B cell (primary cell): ENCODE measurements around the gene MAN2A1. TPM values are rescaled to one million over a fixed set of nuclear protein-coding genes. Genes with fewer than 3 reads are reported as not detected.

Experiments used
- ATAC-seq: fragments of 200-7000 bp; cut with Tn5 transposase; one replicate; pipeline ENCODE4 v1.10.0; 2021; ENCODE audit warnings: low read depth, mild to moderate bottlenecking, moderate number of reproducible peaks, moderate library complexity
- CTCF ChIA-PET: fragments of 350-600 bp; sonication (Branson Sonifier 250); formaldehyde crosslinking; loops from one replicate; lab custom pipeline; 2021; ENCODE audit warnings: antibody characterized with exemption, inconsistent platforms; lab: Charles Lee
- POLR2A ChIA-PET: fragments of 350-600 bp; sonication (Branson Sonifier 250); formaldehyde crosslinking; loops from one replicate; lab custom pipeline; 2021; ENCODE audit warnings: antibody characterized with exemption; lab: Charles Lee
- DNase-seq: peaks from one replicate; pipeline ENCODE4 v3.0.0; 2013
- H2AFZ ChIP-seq: 2 replicates; pipeline ENCODE4 v1.6.1; 2012; ENCODE audit warnings: mild to moderate bottlenecking, low read depth, low read length; ENCODE audit not compliant: insufficient read depth, poor library complexity, severe bottlenecking
- H3K27ac ChIP-seq, 2 donors: 1 replicate in 1 of 2; 2 replicates in 1 of 2; pipeline ENCODE4 v1.5.1; 2012 to 2013; ENCODE audit warnings: low read length in 2 of 2, mild to moderate bottlenecking in 2 of 2, moderate library complexity in 1 of 2
- H3K27me3 ChIP-seq, 4 experiments: fragments of 200-600 bp in 1 of 4; sonication (generic) in 1 of 4; replicated peaks in 1 of 4; 1 replicate in 2 of 4; 2 replicates in 2 of 4; pipeline versions ENCODE4 v1.6.1 to v1.7.0; 2013 to 2016; ENCODE audit warnings: low read length in 3 of 4, mild to moderate bottlenecking in 2 of 4, mixed read lengths in 1 of 4, moderate library complexity in 1 of 4; ENCODE audit not compliant: insufficient read depth in 4 of 4, control insufficient read depth in 3 of 4; ENCODE audit errors: control extremely low read depth in 1 of 4
- H3K36me3 ChIP-seq, 2 experiments: replicated peaks in 1 of 2; 1 replicate in 1 of 2; 2 replicates in 1 of 2; pipeline versions ENCODE4 v1.6.1 to v1.7.1; 2013; ENCODE audit warnings: low read length in 1 of 2; ENCODE audit not compliant: insufficient read depth in 2 of 2, control insufficient read depth in 1 of 2; ENCODE audit errors: control extremely low read depth in 1 of 2, extremely low read depth in 1 of 2
- H3K4me1 ChIP-seq, 2 donors: fragments of 200-600 bp in 1 of 2; sonication (generic) in 1 of 2; 1 replicate in 1 of 2; 2 replicates in 1 of 2; pipeline versions ENCODE4 v1.5.1 to v1.6.1; 2013 to 2017; ENCODE audit warnings: low read length in 2 of 2; ENCODE audit not compliant: control insufficient read depth in 2 of 2, insufficient read depth in 2 of 2
- H3K4me2 ChIP-seq: replicated peaks from 2 replicates; pipeline ENCODE3; 2012; ENCODE audit warnings: mild to moderate bottlenecking, low read depth, low read length; ENCODE audit not compliant: poor library complexity, severe bottlenecking
- H3K4me3 ChIP-seq, 5 experiments: fragments of 200-600 bp in 1 of 5; sonication (generic) in 1 of 5; 1 replicate in 3 of 5; 2 replicates in 2 of 5; pipeline versions ENCODE4 v1.5.1 to v1.7.0; 2011 to 2016; ENCODE audit warnings: low read length in 4 of 5, mild to moderate bottlenecking in 4 of 5, low read depth in 2 of 5, control low read depth in 1 of 5, moderate library complexity in 1 of 5; ENCODE audit not compliant: insufficient read depth in 1 of 5; ENCODE audit errors: control extremely low read depth in 1 of 5, extremely low read depth in 1 of 5
- H3K79me2 ChIP-seq: fragments of 200-600 bp; sonication (generic); one replicate; pipeline ENCODE4 v1.6.0; 2016; ENCODE audit warnings: low read length; ENCODE audit not compliant: control insufficient read depth, insufficient read depth
- H3K9ac ChIP-seq: fragments of 200-600 bp; sonication (generic); 2 replicates; pipeline ENCODE4 v1.6.1; 2017; ENCODE audit warnings: mild to moderate bottlenecking, low read length, moderate library complexity
- H3K9me3 ChIP-seq, 3 donors: one replicate each; pipeline versions ENCODE4 v1.6.1 to v1.7.1; 2013; ENCODE audit warnings: low read length in 2 of 3; ENCODE audit not compliant: control insufficient read depth in 2 of 3, insufficient read depth in 1 of 3; ENCODE audit errors: control extremely low read depth in 1 of 3
- H4K20me1 ChIP-seq: 2 replicates; pipeline ENCODE4 v1.6.0; 2012; ENCODE audit warnings: mild to moderate bottlenecking, low read length; ENCODE audit not compliant: insufficient read depth, control insufficient read depth, poor library complexity, severe bottlenecking
- H3K27ac Mint-ChIP-seq: one replicate; pipeline ENCODE4 v1.8.0; 2021; ENCODE audit warnings: mixed read lengths
- H3K27me3 Mint-ChIP-seq: one replicate; pipeline ENCODE4 v1.8.0; 2021; ENCODE audit warnings: mixed read lengths
- H3K4me1 Mint-ChIP-seq: one replicate; pipeline ENCODE4 v1.8.0; 2021; ENCODE audit warnings: mixed read lengths
- H3K4me3 Mint-ChIP-seq: one replicate; pipeline ENCODE4 v1.8.0; 2021; ENCODE audit warnings: mixed read lengths
- H3K9me3 Mint-ChIP-seq: one replicate; pipeline ENCODE4 v1.8.0; 2022; ENCODE audit warnings: mixed read lengths; ENCODE audit not compliant: insufficient read depth
- CTCF ChIP-seq: fragments of 200-600 bp; IDR thresholded peaks from one replicate; pipeline ENCODE4 v1.8.0; 2022; ENCODE audit warnings: antibody characterized with exemption, mild to moderate bottlenecking
- EZH2 ChIP-seq: IDR thresholded peaks from 2 replicates; pipeline ENCODE4 v1.6.1; 2012; ENCODE audit warnings: borderline replicate concordance, low read depth, mild to moderate bottlenecking, moderate library complexity, low read length; ENCODE audit not compliant: insufficient read depth, poor library complexity, severe bottlenecking
- WGBS: methylation state at CpG from one replicate; pipeline ENCODE4 v1.1.5; 2013; ENCODE audit warnings: missing lambda C conversion rate; ENCODE audit not compliant: insufficient coverage; 5-methylcytosine and 5-hydroxymethylcytosine counted together
- intact Hi-C: fragments of 100-400 bp; cut with micrococcal nuclease; formaldehyde crosslinking; loops from one replicate; pipeline ENCODE4 v1.10.0; 2022
- polyA plus RNA-seq: library from polyadenylated mRNA; depleted of rRNA; stranded (reverse); fragments of >200 nt; gene quantifications from 2 replicates; pipeline ENCODE4 v1.2.3, GENCODE V29; 2012
- total RNA-seq, 2 donors: library from RNA; stranded (reverse); fragments of 120-200 nt in 1 of 2; gene quantifications; 1 replicate in 1 of 2; 2 replicates in 1 of 2; pipeline versions ENCODE4 v1.2.3 to v1.2.4, GENCODE V29; 2013 to 2022

MAN2A1 gene
- total and polyA plus RNA-seq, 2 donors (not counting 1 experiment from before 2014, with no cell fraction given) = 12.7 to 55.0 TPM

DNA sequence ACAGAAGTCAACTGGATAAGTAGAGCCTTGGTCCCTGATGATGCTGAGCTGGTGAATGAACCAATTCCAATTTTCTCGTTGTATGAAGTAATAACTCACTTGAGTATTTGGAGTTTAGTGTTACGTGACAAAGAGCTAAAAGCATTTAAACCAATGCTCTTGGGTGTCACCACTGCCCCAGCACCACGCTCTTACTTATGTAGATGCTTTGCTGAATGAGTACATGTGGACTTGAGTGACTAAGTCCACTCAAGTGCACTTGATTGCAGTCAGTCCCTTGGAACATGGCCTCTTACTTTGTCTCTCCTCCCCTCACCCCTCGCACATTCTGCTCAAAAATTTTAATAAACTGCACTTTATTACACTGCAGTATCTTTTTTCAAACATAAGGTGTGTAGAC lies 184.0 kb downstream of the MAN2A1 start:
- no peaks in the 10 kb centered on the region for H4K20me1 ChIP-seq
- WGBS = 100% methylated on average over 3 of the region's 4 CpGs
- Mint-ChIP-seq H3K27me3 (no peaks in the 10 kb centered on the region), H3K4me3 (no peak overlapping the region), H3K4me1 (no peaks in the 10 kb centered on the region), H3K27ac (no peak overlapping the region), H3K9me3 (peaks cover 12% of the 10 kb centered on the region)
- no peaks in the 10 kb centered on the region for H3K79me2 ChIP-seq
- ATAC-seq (no peak), DNase-seq (no peak)
- no peak overlapping the region for H2AFZ ChIP-seq
- intact Hi-C loops = no loop called here
- no peak overlapping the region for H3K27ac ChIP-seq
- POLR2A ChIA-PET = no interaction called here
- TF ChIP-seq EZH2 = no peak
- no peak for TF ChIP-seq CTCF
- no peaks in the 10 kb centered on the region for H3K4me1 ChIP-seq
- H3K4me3 ChIP-seq = no peak overlapping the region
- CTCF ChIA-PET = no interaction called here
- no peak overlapping the region for H3K9ac ChIP-seq
- peaks cover 0 to 3% (median 0%) of the 10 kb centered on the region in 3 donors for H3K9me3 ChIP-seq
- peaks cover 0 to 2% of the 10 kb centered on the region in 2 experiments for H3K36me3 ChIP-seq
- no peaks in the 10 kb centered on the region for H3K27me3 ChIP-seq
- no peak overlapping the region for H3K4me2 ChIP-seq

DNA sequence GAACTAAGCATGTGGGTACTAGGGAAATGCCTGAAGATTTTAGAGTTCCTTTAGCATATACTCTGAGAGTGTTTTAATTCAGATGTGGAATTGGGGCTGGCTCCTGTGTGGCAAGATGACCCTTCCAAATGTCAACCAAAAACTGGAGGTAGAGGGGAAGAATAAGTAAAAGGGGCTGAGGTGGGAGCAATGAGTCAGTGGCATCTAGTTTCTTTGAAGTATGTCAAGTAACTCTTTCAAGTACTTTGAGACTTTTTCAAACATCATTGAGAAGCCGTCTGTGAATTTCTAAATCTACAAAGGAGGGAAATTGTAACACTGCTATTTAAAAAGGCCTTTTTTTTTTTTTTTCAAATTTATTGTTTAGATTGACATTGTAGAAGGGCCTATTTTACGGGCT lies 184.4 kb downstream of the MAN2A1 start:
- DNase-seq (no peak), ATAC-seq (no peak)
- Mint-ChIP-seq H3K4me3 (no peak overlapping the region), H3K27ac (no peak overlapping the region), H3K9me3 (peaks cover 12% of the 10 kb centered on the region), H3K27me3 (no peaks in the 10 kb centered on the region), H3K4me1 (no peaks in the 10 kb centered on the region)
- H3K4me2 ChIP-seq = no peak overlapping the region
- no peak overlapping the region for H2AFZ ChIP-seq
- no CpG with 5 or more reads among the region's 2 CpGs for WGBS
- no peaks in the 10 kb centered on the region for H3K27me3 ChIP-seq
- H3K4me1 ChIP-seq = no peaks in the 10 kb centered on the region
- CTCF ChIA-PET = no interaction called here
- POLR2A ChIA-PET = no interaction called here
- H3K4me3 ChIP-seq = no peak overlapping the region
- no peak overlapping the region for H3K9ac ChIP-seq
- no peak overlapping the region for H3K27ac ChIP-seq
- intact Hi-C loops = no loop called here
- TF ChIP-seq EZH2 (no peak), CTCF (no peak)
- H4K20me1 ChIP-seq = no peaks in the 10 kb centered on the region
- H3K79me2 ChIP-seq = no peaks in the 10 kb centered on the region
- H3K9me3 ChIP-seq = peaks cover 0 to 3% (median 0%) of the 10 kb centered on the region in 3 donors
- no peaks in the 10 kb centered on the region for H3K36me3 ChIP-seq
